GM23338 (cell line): ENCODE measurements around the gene ABCB8. TPM values are rescaled to one million over a fixed set of nuclear protein-coding genes. Genes with fewer than 3 reads are reported as not detected.

Experiments
- ATAC-seq: fragments of 200-7000 bp; cut with Tn5 transposase; 3 replicates; pipeline ENCODE4 v1.9.1; 2020
- DNase-seq: peaks from one replicate; pipeline ENCODE4 v3.0.0-alpha.2; 2015; ENCODE audit warnings: low spot score
- H2AFZ ChIP-seq: fragments of 200-600 bp; sonication (generic); 2 replicates; pipeline ENCODE4 v1.8.0; 2016; ENCODE audit warnings: antibody characterized with exemption, mild to moderate bottlenecking, moderate library complexity
- H3F3A ChIP-seq: fragments of 200-600 bp; sonication (generic); replicated peaks from 2 replicates; pipeline ENCODE4 v1.8.0; 2017; ENCODE audit warnings: antibody characterized with exemption, mixed run types, low read depth
- H3K27ac ChIP-seq: fragments of 200-600 bp; sonication (generic); 2 replicates; pipeline ENCODE4 v1.6.1; 2016; ENCODE audit warnings: low read depth
- H3K27me3 ChIP-seq: fragments of 200-600 bp; sonication (generic); 2 replicates; pipeline ENCODE4 v1.8.0; 2016; ENCODE audit warnings: mild to moderate bottlenecking, mixed run types, moderate library complexity; ENCODE audit not compliant: insufficient read depth
- H3K36me3 ChIP-seq: fragments of 200-600 bp; sonication (generic); 2 replicates; pipeline ENCODE4 v1.8.0; 2016; ENCODE audit warnings: mild to moderate bottlenecking; ENCODE audit not compliant: insufficient read depth
- H3K4me1 ChIP-seq: fragments of 200-600 bp; sonication (generic); 2 replicates; pipeline ENCODE4 v1.8.0; 2016; ENCODE audit warnings: mild to moderate bottlenecking, moderate library complexity; ENCODE audit not compliant: insufficient read depth
- H3K4me2 ChIP-seq: fragments of 200-600 bp; sonication (generic); 2 replicates; pipeline ENCODE4 v1.7.1; 2017; ENCODE audit warnings: mixed run types
- H3K4me3 ChIP-seq: fragments of 200-600 bp; sonication (generic); 2 replicates; pipeline ENCODE4 v1.6.1; 2016; ENCODE audit warnings: mixed run types
- H3K79me2 ChIP-seq: fragments of 200-600 bp; sonication (generic); replicated peaks from 2 replicates; pipeline ENCODE4 v1.8.0; 2017; ENCODE audit warnings: mild to moderate bottlenecking; ENCODE audit not compliant: insufficient read depth
- H3K9me2 ChIP-seq: fragments of 200-600 bp; sonication (generic); 2 replicates; pipeline ENCODE4 v1.8.0; 2017; ENCODE audit not compliant: insufficient read depth
- H4K20me1 ChIP-seq: fragments of 200-600 bp; sonication (generic); replicated peaks from 2 replicates; pipeline ENCODE4 v1.8.0; 2017; ENCODE audit warnings: mild to moderate bottlenecking; ENCODE audit not compliant: insufficient read depth
- H3K27ac Mint-ChIP-seq: 2 replicates; pipeline ENCODE4 v1.8.0; 2020; ENCODE audit warnings: inconsistent platforms, mild to moderate bottlenecking, moderate library complexity, mixed read lengths
- H3K27me3 Mint-ChIP-seq: 3 replicates; pipeline ENCODE4 v1.8.0; 2022; ENCODE audit warnings: low read depth, mild to moderate bottlenecking, moderate library complexity, mixed read lengths, inconsistent platforms; ENCODE audit not compliant: insufficient read depth, poor library complexity
- H3K36me3 Mint-ChIP-seq: 3 replicates; pipeline ENCODE4 v1.8.0; 2021; ENCODE audit warnings: low read depth, mild to moderate bottlenecking, inconsistent platforms, moderate library complexity, mixed read lengths
- H3K4me1 Mint-ChIP-seq: 3 replicates; pipeline ENCODE4 v1.8.0; 2020; ENCODE audit warnings: mild to moderate bottlenecking, inconsistent platforms, mixed read lengths
- H3K4me3 Mint-ChIP-seq: 3 replicates; pipeline ENCODE4 v1.8.0; 2021; ENCODE audit warnings: moderate library complexity, mild to moderate bottlenecking, inconsistent platforms, mixed read lengths
- H3K9me3 Mint-ChIP-seq: 3 replicates; pipeline ENCODE4 v1.8.0; 2020; ENCODE audit warnings: moderate library complexity, mild to moderate bottlenecking, inconsistent platforms, mixed read lengths
- CTCF ChIP-seq, 2 experiments: fragments of 200-600 bp in 1 of 2; sonication (generic) in 1 of 2; conservative IDR thresholded peaks; 2 replicates each; pipeline versions ENCODE4 v1.5.1 to v1.6.1; 2016 to 2017; ENCODE audit warnings: antibody characterized with exemption in 2 of 2, low read depth in 2 of 2, mild to moderate bottlenecking in 2 of 2, moderate library complexity in 1 of 2
- EZH2 ChIP-seq: fragments of 200-600 bp; sonication (generic); IDR thresholded peaks from one replicate; pipeline ENCODE4 v1.8.0; 2017; ENCODE audit warnings: antibody characterized with exemption, mild to moderate bottlenecking, low read depth; ENCODE audit not compliant: unreplicated experiment
- EZH2phosphoT487 ChIP-seq: fragments of 200-600 bp; sonication (generic); IDR thresholded peaks from one replicate; pipeline ENCODE4 v1.8.1; 2018; ENCODE audit warnings: antibody characterized with exemption; ENCODE audit not compliant: unreplicated experiment
- JUNB ChIP-seq: IDR thresholded peaks from one replicate; pipeline ENCODE4 v1.6.1; 2016; ENCODE audit warnings: antibody characterized with exemption; ENCODE audit not compliant: unreplicated experiment
- NANOG ChIP-seq: IDR thresholded peaks from 2 replicates; pipeline ENCODE4 v1.6.1; 2016; ENCODE audit warnings: antibody characterized with exemption, borderline replicate concordance
- POLR2AphosphoS5 ChIP-seq: IDR thresholded peaks from 2 replicates; pipeline ENCODE4 v1.6.1; 2016; ENCODE audit warnings: antibody characterized with exemption, low read depth
- ZNF331 ChIP-seq: fragments of 250-450 bp; sonication (Bioruptor Pico); IDR thresholded peaks from 2 replicates; pipeline ENCODE4 v1.5.0; 2020; ENCODE audit warnings: low read depth, mild to moderate bottlenecking, moderate library complexity
- polyA plus RNA-seq: library from polyadenylated mRNA; unstranded; fragments of >200 nt; fragmentation: Nextera tagmentation; extraction: Ambion mirVana; gene quantifications from 2 replicates; pipeline ENCODE4 v1.2.1, GENCODE V29; 2016
- total RNA-seq: library from RNA; depleted of rRNA; stranded (reverse); fragments of >200 nt; shearing (Covaris generic); gene quantifications from 2 replicates; pipeline ENCODE4 v1.2.3, GENCODE V29; 2014

Gene ABCB8
- total and polyA plus RNA-seq, 2 experiments from 2014 or later = 11.4 to 27.1 TPM

- TF ChIP-seq CTCF (conservative IDR thresholded peaks at IDR 0.05; ENCODE audit: low read depth in 2 of 2) (no peak), EZH2 (no peak)
Measured at GRCh38 chr7:151016505-151016904, 11.7 kb upstream of the ABCB8 start (continued).

- peaks cover 37% of the 10 kb centered on the region for H3K4me1 Mint-ChIP-seq
- no peak for ATAC-seq
Measured at GRCh38 chr7:151016942-151017341, 11.3 kb upstream of the ABCB8 start.

GRCh38 chr7:151017370-151017952, 10.8 kb upstream of the ABCB8 start:
- H3K27ac Mint-ChIP-seq = no peak overlapping the region
- Histone ChIP-seq H2AFZ (peak overlapping the region; percentile 86), H3K27ac (no peak overlapping the region), H3K9me2 (no peaks in the 10 kb centered on the region), H3K4me2 (peak overlapping the region; percentile 77), H3F3A (peaks cover 9% of the 10 kb centered on the region; the same call in 1 of the 2 replicates), H3K27me3 (peaks cover 54% of the 10 kb centered on the region), H3K4me1 (peaks cover 17% of the 10 kb centered on the region), H3K79me2 (no peaks in the 10 kb centered on the region), H3K36me3 (no peaks in the 10 kb centered on the region; the same call in 1 of the 2 replicates), H3K4me3 (peak overlapping the region; percentile 47), H4K20me1 (no peaks in the 10 kb centered on the region)
- no peak for ATAC-seq
- H3K4me1 Mint-ChIP-seq = peaks cover 34% of the 10 kb centered on the region
- DNase-seq = no peak
- peaks cover 11% of the 10 kb centered on the region for H3K36me3 Mint-ChIP-seq
- H3K9me3 Mint-ChIP-seq = peaks cover 4% of the 10 kb centered on the region; the same call in 2 of the 3 replicates
- peak overlapping the region; percentile 66 for H3K4me3 Mint-ChIP-seq
- peaks cover 61% of the 10 kb centered on the region for H3K27me3 Mint-ChIP-seq
- no peak for TF ChIP-seq ZNF331 (CRISPR knock-in tag)
- no peak for TF ChIP-seq NANOG
- TF ChIP-seq JUNB = no peak
- TF ChIP-seq POLR2AphosphoS5 = no peak
- no peak for TF ChIP-seq CTCF (conservative IDR thresholded peaks at IDR 0.05; ENCODE audit: low read depth in 2 of 2)

More at GRCh38 chr7:151016942-151017341, 11.3 kb upstream of the ABCB8 start:
- Mint-ChIP-seq H3K9me3 (peaks cover 4% of the 10 kb centered on the region; the same call in 2 of the 3 replicates), H3K36me3 (peaks cover 11% of the 10 kb centered on the region), H3K4me3 (no peak overlapping the region), H3K27me3 (peaks cover 64% of the 10 kb centered on the region), H3K27ac (no peak overlapping the region)
- Histone ChIP-seq H3K79me2 (no peaks in the 10 kb centered on the region), H2AFZ (no peak overlapping the region), H4K20me1 (no peaks in the 10 kb centered on the region), H3K27me3 (peaks cover 59% of the 10 kb centered on the region), H3K4me3 (no peak overlapping the region), H3K36me3 (no peaks in the 10 kb centered on the region; the same call in 1 of the 2 replicates), H3K9me2 (no peaks in the 10 kb centered on the region), H3K4me2 (no peak overlapping the region), H3K4me1 (peaks cover 20% of the 10 kb centered on the region), H3K27ac (no peak overlapping the region), H3F3A (peaks cover 9% of the 10 kb centered on the region; the same call in 1 of the 2 replicates)
- no peak for DNase-seq
- TF ChIP-seq EZH2phosphoT487 = no peak
- peak in 1 of 2 experiments; percentile 30; a peak in 2 of 4 replicates for TF ChIP-seq CTCF (conservative IDR thresholded peaks at IDR 0.05; ENCODE audit: low read depth in 2 of 2)
